GM18520 (cell line): Measurements from ENCODE around the gene AKT3.

Experiments used
- ATAC-seq: cut with Tn5 transposase; IDR thresholded peaks from one replicate; pipeline ENCODE4 v1.9.1; 2021; ENCODE audit not compliant: unreplicated experiment

Gene AKT3

GRCh38 chr1:243559575-243560162 is 290.4 kb downstream of the AKT3 start:
- ATAC-seq, result no peak

DNA sequence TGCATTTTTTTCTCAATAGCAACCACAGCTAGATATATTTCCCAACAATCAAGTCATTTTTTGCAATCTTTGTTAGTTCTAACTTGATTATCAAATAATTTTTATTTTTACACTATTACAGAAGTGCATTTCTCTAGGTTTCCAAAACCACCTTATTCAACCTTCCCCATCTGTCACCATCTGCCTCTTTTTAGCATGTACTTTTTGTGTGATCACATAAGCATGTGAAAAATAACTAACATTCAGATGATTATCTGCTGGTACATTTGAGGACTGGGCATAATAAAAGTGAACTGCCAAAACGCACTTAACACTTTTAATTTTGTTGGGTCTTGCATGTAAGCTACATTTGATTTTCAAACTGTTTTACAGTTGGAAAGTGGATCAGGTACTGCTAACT is 291.5 kb downstream of the AKT3 start:
- ATAC-seq, result no peak

GRCh38 chr1:243557866-243558265 is 292.2 kb downstream of the AKT3 start:
- no peak for ATAC-seq

DNA sequence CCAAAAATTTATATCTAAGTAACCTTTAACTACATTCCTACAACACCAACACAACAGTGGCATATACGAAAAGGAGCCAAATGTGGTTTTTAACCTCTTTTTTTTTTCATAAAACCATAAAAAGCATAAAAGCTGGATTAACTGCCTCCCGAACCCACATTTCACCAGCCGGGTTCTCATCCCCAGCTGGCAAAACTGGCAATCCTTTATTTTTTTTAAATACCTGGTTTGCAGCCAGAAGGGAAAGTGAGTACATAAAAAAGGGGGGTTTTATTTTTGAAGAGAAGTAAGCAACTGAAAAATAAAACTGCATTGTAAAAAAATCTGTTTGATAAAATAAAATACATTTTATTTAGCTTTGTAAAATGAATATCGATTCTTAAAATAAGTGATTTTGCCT is 295.4 kb downstream of the AKT3 start:
- no peak for ATAC-seq

DNA sequence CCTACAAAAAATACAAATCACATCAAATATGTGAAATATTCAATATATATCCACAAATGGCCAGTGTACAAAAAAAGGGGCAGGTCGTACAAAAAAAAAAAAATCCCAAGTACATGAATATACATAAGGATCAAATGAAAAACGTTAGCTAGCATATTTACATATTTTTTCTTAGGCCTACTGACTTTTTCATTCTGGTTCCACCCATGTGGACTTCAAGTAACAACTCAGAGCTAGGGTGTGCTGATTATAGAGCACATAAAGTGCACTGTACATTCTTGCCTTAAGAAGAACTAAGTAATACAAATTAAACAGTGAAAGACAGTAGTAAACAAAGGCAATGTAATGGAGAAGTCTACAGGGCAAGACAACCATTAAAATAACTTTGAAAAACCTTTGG is 297.0 kb downstream of the AKT3 start:
- no peak for ATAC-seq

DNA sequence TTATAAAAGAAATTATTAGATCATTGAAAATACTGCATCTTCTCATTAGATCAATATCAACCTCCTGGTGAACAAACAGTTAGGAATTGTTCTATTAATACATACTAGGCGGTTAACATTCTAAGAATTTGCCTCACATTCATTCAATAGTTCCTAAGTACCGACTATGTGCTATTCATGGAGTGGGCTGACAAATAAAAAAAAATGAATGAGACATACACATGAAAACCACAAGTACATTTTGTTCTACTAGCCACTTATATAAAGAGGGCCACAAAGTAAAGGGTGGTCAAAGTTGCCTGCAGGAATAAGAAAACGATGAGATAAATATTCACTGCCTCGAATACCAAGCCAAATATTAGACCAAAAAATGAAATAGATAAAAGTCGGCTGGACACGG is 299.8 kb downstream of the AKT3 start:
- ATAC-seq, result no peak

DNA sequence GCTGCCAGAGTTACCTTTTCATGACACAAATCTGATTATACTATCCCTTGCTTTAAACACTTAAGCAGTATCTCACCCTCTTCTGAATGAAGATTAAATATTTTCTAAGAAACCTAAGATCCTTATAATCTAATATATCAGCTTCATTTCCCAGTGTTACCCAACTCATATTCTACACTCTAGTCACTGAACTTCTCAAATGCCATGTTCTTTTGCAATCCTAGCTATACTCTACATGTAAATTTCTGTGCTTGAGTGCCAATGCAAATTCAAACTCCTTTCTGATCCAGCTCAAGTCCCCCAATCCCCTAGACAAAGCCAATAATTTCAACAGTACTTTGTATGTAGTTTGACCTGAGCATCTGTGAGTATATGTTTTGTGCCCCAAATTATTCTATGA is 300.3 kb downstream of the AKT3 start:
- no peak for ATAC-seq

DNA sequence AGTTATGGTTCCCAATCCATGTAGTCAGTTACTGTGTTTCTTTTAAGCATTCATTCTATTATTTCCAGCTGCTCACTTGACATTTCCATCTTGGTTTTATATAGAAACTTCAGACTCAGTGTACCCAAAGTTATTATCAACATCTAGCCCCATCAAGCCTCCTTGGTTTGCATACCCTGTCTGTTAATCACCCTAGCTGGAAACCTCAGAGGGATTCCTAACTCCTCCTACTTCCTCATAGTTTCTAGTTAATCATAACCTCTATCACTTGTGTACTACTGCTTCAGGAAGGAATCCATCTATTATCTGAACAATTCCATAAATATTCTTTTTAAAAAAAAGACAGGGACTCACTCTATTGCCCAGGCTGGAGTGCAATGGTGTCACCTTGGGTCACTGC is 300.9 kb downstream of the AKT3 start:
- no peak for ATAC-seq

DNA sequence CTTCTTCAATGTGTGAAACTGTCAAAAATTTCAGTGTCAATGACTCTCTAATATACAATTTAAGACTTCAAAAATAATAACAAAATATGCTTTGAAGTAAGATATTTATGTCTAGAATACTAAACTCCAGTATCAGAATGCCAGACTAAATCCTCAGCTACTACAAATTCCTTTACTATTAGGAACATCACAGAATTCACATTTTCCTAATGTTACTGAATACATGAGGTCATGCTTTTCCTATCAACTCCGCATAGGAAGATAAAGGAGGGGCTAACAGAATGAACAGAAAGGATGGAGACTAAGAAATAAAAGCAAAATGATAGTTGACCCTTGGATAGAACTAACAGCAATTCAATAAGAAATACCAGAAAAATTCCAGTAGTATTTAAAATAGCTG is 301.5 kb downstream of the AKT3 start:
- ATAC-seq, result no peak

- ATAC-seq, result no peak
Measured at GRCh38 chr1:243547891-243548290, 302.2 kb downstream of the AKT3 start.

DNA sequence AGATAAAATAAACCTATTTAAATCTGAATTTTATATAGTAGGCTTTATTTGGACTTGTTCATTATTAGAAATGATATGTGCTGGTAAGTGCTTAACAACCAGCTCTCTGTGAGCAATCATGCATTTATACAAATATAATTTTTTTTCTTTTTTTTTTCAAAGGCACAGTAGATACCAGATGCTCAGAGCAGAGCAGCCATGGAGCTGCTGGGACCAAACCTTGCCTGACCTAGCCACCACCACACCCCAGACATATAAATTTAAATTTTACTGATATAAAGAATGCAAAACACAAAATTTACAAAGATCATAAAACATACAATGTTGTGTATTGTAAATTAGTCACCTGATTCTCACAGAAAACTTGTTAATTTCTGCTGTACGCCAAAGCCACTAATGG is 303.6 kb downstream of the AKT3 start:
- ATAC-seq, result no peak

DNA sequence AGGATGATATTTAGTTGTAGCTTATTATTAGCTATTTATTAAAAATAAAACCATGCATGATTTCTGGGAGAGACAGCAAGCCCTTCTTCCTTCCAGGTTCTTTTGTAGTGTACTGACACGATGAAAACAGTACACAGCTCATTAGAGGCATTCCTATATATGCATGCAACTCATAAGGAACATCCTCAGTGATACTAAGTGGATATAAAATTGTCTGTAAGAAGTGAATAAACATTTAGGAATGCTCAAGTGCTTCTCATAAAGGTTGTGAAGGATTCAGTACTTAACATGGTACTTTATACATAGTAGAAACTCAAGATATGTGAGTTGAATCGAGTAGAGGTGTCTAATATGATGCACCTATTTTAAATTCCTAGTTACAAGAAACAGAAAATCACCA is 306.5 kb downstream of the AKT3 start:
- ATAC-seq, result no peak

- ATAC-seq, result no peak
Measured at GRCh38 chr1:243542739-243543415, 307.2 kb downstream of the AKT3 start.

GRCh38 chr1:243539636-243540035 is 310.4 kb downstream of the AKT3 start:
- no peak for ATAC-seq

GRCh38 chr1:243535014-243535413 is 315.0 kb downstream of the AKT3 start:
- no peak for ATAC-seq

- no peak for ATAC-seq
Measured at GRCh38 chr1:243529512-243529911, 320.5 kb downstream of the AKT3 start.

DNA sequence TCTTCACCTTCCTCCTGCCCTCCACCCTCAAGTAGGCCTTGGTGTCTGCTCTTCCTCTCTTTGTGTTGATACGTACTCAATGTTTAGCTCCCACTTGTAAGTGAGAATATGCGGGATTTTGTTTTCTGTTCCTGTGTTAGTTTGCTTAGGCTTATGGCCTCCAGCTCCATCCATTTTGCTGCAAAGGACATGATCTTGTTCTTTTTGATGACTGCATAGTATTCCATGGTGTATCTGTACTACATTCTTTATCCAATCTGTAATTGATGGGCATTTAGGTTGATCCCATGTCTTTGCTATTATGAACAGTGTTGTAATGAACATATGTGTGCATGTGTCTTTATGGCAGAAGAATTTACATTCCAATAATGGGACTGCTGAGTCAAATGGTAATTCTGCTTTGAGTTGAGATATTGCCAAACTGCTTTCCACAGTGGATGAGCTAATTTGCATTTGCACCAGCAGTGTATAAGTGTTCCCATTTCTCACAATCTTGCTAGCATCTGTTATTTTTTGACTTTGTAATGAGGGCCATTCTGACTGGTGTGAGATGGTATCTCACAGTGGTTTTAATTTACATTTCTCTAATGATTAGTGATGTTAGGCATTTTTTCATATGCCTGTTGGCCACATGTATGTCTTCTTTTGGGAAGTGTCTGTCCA is 321.5 kb downstream of the AKT3 start:
- no peak for ATAC-seq

DNA sequence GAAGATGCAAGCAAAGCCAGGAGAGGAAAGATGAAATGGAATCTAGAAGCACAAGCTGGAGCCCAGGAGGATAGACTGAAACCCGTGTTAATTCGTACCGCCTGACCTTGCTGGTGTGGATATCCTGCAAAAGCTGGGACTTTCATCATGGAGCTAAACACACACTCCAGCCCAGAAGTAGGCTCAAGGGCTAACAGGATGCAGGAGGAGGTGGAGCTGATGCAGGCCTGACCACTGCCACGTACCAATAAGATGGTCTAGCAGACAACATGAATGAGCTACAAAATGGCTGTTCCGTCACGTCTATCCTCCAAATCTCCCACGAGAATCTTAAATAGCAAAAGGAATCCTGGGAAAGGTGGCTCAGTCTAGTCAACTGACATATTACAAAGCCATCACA is 323.9 kb downstream of the AKT3 start:
- no peak for ATAC-seq

- ATAC-seq, result no peak
Measured at GRCh38 chr1:243525085-243525487, 325.0 kb downstream of the AKT3 start.

- ATAC-seq, result no peak
Measured at GRCh38 chr1:243523766-243524165, 326.3 kb downstream of the AKT3 start.

DNA sequence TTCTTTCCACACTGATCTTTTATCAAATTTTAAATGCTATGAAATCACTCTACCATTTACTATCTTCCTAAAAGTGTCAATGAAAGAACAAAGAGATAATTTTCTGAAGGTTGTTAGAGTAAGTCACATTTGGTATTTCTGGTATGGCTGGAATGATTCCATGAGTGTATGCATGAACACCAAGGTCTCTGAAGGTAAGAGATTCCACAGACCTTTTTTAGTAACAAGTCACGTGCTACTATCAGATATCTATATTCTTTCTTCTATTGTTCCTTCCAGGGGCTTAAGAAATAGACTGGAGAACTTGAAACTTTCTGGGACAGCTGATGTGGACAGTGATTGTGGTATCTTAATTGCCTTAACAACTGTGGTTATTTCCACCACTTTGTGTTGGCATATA is 329.2 kb downstream of the AKT3 start:
- ATAC-seq, result no peak

DNA sequence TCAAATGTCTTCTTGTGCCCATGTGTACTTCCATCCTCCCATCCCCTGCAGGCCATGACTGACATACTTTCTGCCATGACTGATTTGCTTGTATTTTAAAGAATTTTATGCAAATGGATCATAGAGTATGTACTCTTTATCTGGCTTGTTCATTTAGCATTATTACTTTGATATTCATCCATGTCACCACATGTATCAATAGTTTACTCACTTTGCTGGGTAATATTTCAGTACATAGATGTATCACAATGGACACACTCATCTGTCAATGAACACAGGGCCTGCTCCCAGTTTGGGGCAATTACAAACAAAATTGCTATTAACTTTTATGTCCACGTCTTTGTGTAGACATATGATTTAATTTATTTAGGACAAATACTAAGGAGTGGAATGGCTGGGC is 335.1 kb downstream of the AKT3 start:
- ATAC-seq, result no peak
